HG03097 (cell line): Measurements from ENCODE around the gene FRMD4B.

Source experiments
- ATAC-seq: cut with Tn5 transposase; IDR thresholded peaks from one replicate; pipeline ENCODE4 v1.9.1; 2021; ENCODE audit not compliant: unreplicated experiment, low FRiP score

Gene FRMD4B

DNA sequence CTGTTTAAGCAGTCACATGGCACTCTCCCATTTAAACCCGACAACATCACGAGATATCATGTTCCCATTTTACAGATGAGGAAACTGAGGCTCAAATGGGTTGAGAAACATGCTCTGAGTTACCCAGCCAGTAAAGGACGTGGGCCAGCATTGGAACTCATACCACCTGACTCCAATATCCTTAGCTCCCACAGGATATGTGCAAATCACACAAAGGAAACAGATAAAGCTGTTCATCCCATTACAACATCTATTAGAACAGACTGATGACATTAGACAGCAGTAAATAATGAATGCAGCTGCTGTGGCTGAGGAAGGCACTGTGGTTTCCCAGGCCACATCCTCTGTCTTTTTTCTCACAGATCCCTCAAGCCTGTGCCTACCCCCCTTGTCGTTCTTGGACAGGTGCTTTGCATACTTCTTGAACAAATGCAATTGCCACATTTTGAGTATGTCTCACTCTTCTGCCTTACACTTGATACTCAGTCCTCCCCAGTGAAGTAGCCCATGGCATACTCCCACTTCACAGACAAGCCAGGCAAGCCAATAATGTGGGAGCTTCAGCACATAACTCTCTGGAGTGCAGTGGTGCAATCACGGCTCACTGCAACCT is 17.7 kb downstream of the FRMD4B start:
- ATAC-seq: peak; percentile 99

DNA sequence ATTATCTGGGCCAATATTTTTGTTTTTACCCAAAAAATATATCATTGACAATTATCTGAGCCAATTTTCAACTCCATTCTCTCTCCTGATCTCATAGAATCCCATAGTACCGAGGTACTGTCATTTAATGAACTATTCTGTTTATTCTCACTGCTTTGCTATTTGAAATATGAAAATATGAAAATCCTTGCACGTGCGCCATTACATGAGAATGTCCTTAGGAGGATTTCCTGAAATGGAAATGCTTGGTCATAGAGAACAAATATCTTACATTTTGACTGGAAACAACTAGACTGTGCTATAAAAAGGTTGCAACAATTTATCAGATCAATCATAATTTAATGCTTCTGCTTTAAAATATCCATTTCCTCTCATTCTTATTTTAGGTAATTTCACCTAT is 18.3 kb downstream of the FRMD4B start:
- no peak for ATAC-seq

DNA sequence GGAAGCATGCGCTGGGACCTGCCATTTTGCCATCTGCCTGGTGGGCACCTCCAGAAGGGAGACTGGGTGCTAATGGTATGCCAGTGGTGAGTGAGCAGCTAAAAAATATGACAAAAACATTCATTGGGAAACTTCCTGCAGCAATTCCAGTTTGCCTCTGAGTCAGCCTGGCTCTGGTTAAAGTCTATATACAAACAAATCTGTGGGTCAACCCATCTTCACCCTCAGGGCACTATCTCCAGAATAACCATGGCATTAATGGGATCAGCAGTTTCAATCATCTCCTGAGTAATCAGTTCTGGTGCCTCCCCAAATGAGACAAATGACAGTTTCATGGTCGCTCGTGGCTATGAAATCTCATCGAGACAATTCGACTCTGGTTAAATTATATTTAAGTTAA is 21.5 kb downstream of the FRMD4B start:
- ATAC-seq: no peak

DNA sequence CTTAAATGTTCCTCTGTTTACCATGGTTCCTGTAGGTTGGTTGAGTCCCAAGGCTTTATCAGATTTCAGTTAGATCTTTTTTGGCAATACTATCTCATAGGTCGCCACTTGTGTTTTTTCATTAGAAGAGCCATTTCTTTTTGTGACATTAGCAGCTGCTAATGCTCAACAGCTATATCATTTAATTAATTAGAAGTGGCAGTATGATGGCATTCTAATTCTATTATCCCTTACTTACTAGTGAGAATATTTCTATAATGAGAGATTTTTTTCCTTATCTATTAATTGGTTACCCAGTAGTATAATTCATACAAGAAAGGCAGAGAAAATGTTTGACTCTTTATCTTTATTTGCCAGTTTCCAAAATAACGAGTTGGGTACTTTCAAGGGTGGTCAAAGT is 25.2 kb downstream of the FRMD4B start:
- no peak for ATAC-seq

DNA sequence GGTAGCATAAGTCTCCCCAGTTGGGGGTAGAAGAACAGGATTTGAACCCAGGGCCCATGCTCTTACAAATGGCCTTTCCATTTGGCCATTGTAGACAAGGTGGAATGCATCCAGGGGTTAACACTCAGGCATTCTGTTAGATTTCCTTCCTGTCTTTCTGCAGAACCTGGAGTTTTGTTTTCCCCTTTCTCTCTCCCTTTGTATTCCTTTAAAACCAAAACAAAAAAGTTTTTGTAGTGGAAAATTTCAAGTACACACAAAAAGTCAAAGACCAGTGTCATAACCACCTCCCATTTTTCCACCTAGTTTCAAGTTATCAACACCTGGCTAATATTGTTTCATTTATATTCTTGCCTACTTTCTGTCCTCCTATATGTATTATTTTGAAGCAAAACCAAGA is 26.0 kb downstream of the FRMD4B start:
- ATAC-seq: no peak

DNA sequence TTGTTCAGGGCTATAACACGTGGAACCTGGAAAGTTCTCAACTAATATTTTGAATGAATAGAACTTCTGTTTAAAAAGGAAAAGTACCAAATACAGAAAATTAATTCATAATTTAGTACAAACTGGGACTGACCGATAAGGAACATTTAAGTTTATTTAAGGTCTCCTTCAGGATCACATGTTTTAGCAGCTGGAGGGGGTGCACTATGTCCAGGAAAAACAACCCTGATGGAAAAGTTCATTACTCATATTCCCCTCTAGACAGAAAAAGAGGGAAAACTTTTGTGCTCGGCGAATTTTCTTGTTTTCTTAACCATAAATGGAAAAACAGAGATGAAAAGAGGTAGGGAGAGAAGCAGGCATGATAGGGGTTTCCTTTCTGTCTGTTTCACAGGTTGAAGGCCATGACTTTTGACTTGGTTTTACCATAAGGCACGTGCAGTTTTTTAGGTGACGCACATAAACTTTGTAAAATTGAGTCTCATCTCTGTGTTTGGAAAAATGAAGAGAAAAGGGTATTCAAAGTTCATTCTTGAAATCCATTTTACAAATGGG is 26.5 kb downstream of the FRMD4B start:
- no peak for ATAC-seq

DNA sequence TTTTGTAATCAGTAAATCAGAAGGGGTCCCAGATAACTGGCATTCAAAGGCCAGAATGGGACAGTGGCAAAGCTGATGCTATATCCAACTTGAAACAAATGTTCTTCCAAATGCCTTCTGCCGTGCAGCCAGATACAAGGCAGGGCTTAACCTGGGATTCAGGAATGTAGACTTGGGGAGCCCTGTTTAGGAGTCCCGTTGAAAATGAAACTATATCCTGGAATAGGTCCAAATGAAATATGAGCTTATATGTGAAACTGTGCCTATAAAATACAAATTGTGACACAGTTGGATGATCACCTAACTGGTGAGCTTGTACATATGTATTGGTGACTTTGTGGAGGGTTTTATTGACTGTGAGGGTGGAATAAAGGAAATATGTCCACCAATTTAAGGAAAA is 28.7 kb downstream of the FRMD4B start:
- no peak for ATAC-seq

DNA sequence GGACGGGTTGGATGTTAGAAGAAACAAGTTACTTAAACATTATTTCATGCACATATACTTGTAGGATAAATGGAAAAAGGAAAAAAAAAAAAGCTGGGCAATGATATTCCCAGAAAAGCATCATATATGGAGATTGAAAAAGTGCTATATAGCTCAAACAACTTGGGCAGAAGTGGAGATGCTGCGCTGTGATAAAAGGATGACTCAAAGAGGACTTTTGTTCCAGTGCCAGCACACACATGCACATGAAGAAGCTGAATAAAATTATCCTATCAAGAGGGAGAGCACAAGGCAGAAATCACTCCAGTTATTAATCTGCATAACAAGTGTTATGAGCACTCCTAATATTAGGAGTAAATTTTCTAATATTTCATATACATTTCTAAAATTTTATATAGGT is 30.9 kb downstream of the FRMD4B start:
- no peak for ATAC-seq

DNA sequence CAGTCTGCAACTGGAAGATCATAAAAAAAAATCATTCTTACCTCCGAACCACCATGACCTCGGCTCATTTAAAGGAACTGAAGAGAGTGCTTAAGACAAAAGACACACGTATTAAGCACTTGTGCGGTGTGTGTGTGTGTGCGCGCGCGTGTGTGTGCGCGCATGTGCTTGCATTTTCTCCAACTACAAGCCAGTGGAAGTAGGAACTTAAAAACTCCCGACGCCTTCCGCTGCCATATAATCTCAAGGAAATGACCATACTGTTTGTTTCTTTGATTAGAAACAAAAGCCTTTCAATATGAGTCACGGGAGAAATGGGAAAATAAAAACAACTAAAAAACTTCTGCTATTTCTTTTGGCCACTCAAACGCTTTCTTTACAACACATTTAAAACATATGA is 32.4 kb downstream of the FRMD4B start:
- no peak for ATAC-seq

DNA sequence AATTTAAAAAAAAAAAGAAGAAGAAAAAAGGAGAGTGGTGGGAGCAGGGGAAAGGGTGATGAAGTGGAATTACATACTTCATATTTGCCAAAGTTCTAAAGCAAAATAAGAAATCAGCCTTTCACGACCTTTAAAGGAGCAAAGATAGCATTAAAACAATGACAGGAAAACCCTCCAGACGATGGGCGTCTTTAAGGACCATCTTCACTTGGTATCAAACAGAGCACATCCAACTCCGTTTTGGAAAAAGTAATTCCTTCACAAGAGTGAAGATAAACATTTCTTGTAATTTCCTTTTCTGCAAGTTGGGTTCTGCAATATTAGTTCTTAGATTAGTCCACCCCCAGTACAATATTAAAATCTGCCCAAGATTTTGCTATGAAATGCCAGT is 32.8 kb downstream of the FRMD4B start:
- no peak for ATAC-seq

DNA sequence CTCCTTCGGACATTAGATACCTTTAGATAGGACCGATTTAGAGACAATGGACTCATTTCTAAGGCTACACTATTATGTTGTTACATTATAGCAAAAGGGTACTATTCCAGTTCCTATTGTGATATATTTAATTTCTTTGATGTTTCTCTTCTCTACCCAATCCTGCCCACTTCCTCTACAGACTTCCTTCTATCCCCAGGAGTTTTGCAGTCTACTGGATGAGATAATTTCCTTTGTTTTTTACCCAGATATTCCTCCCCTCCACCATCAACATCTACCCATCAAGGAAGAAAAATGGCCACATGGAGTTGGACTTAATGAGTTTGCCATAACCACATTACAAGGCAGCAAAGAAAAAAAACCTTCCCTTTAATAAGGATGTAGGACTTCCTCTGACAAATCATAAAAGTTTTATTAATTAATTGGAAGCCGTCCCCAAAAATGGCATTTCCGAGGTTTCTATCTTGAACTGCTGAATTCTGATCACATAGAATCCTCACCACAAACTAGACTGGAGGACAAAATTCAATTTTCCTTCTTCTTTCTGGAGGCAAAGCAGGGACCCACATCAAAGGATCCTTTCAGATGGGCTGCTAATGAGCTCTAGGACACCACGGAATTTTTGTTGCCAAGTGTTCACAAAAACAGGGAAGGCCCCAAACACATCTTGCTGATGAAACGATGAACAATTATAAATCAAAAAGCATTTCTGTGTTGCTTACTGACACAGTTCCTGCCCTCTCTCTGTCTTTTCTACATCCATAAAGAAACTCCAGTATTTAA is 33.4 kb downstream of the FRMD4B start:
- no peak for ATAC-seq

DNA sequence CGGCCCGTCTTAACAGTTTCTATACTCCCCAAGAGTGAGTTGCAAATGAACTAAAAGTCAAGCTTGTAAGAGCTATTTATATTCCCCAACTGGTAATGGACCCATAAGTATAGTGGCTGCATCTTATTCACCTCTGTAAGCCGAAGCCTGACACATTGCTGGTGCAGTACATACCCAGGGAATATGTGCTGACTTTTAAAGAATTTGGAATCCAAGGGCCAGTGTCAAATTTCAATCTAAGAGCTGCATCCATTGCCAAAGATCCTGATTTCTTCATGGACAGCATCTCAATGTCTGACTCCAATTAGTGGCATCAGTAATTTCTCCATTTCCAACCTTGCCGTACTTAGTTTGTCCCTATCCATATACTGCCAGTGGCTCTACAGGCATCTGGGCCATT is 42.0 kb downstream of the FRMD4B start:
- no peak for ATAC-seq

DNA sequence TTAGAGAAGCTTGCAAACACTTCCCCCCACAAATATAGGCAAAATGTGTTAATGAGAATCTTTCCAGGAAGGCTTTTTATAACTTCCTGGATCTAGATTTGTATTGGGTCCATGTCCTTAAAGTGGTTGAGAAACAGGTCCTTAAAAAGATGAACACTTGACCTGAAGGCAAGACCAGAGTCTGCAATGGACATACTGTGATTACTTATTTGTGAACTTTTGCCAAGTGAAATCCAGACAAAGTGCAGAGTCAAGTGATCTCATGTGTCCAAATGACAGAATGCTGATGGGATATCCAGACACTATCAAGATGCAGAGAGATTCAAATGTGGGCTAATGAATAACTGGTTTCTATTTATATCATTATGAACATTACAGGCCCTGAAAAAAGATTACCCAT is 43.8 kb downstream of the FRMD4B start:
- no peak for ATAC-seq

DNA sequence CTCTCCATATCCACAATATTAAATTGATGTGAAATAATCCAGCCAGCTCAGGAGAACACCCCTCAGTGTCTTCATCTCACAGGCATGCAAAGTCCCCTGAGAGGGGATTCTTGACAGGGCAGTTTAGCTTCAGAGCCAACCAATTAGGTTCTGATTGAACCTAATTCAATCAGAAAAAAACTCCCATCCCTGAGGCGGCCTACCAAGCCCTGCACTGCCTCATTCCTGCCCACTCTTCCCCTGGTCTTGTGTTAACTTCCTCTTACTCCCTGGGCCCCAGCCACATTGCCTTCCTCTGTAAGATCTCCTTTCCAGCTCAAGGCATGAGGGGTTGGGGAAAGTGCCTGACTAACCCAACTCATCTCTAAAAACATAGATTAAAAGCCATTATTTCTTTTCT is 46.1 kb downstream of the FRMD4B start:
- no peak for ATAC-seq

DNA sequence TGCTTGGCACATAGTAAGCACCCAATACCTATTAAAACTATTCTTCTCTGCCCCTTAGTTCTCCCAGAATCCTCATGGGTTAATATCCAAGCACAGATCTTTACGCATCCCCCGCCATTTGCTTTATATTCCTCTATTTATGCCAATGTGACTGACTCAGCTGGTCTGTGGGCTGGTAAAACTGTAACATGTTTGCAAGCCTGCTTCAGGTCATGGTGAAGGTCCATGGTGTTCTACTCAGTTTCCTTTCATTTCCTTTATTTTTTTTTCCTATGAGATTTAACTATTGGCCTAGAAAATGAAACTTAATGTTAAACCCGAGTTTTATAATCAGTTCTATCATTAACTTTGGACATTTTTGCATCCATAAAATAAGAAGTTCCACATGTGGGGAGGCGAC is 47.0 kb downstream of the FRMD4B start:
- ATAC-seq: no peak

DNA sequence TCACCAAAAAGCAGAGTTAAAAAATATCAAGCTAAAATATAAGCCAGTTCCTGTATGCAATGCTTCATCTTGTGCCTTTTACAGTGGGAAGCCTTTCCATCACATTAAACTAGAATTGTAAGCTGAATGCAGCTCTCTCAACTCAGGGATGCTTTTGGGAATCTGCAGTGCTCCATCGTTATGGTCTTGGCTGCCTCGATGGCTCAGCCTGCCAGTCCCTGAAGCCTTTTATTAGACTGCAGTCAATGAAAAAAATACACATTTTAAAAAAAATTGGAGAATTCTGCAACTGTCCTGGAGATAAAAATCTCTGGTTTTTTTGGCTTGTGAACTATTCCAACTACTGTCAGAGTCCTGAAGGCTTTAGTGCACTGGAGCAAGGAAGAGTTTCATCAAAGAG is 53.0 kb downstream of the FRMD4B start:
- ATAC-seq: no peak

DNA sequence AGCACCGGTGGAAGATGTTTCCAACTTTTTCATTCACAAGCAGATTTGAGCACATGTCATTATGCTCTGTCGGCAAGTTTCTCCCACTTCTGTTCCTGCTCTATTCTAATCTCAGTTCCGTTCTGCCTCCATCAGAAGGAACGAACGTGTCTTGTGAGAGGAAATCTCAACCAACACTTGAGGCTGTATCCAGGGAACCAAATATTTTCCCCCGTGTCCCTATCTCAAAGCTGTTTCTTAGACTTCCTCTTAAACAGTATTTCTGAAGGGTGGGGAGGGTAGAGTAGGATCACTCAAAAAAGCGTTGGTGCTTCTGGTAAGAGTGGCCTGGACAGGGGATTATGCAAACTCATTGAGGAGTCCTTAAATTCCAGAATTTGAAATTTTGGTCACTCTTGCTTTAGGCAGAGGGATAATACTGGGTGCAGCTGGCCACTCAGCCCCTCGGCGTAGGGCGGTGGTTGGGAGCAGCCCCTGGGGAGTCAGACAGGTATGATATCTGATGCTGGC is 54.9 kb downstream of the FRMD4B start:
- no peak for ATAC-seq

DNA sequence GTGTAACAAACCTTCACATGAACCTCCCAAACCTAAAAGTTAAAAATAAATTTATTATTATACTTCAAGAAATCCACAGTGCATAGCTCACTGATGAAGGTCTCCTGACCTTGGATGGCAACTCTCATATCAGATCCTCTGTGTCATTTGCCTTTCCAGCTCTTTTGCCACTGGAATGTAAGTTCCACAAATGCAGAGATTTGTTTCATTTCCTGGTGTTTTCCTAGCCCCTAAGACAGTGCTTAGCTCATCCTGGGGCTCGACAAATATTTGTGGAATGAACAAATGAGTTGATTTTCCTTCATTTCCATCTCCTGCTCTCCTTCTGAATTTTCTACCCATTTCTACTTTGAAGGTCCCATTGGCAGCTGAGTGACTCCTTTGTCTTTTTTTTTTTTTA is 56.0 kb downstream of the FRMD4B start:
- ATAC-seq: no peak

DNA sequence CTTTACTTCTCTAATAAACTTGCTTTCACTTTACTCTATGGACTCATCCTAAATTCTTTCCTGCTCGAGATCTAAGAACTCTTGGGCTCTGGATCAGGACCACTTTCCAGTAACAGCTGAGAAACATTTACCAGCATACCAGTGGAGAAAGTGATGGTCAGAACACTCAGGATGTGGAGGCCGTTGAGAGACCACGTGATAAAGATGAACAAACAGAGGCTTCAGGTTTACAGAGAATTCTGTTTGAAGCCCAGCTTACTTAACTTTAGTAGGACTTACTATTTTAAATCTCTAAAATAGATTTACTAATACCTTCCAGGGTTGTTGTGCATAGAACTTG is 57.0 kb downstream of the FRMD4B start:
- ATAC-seq: no peak

DNA sequence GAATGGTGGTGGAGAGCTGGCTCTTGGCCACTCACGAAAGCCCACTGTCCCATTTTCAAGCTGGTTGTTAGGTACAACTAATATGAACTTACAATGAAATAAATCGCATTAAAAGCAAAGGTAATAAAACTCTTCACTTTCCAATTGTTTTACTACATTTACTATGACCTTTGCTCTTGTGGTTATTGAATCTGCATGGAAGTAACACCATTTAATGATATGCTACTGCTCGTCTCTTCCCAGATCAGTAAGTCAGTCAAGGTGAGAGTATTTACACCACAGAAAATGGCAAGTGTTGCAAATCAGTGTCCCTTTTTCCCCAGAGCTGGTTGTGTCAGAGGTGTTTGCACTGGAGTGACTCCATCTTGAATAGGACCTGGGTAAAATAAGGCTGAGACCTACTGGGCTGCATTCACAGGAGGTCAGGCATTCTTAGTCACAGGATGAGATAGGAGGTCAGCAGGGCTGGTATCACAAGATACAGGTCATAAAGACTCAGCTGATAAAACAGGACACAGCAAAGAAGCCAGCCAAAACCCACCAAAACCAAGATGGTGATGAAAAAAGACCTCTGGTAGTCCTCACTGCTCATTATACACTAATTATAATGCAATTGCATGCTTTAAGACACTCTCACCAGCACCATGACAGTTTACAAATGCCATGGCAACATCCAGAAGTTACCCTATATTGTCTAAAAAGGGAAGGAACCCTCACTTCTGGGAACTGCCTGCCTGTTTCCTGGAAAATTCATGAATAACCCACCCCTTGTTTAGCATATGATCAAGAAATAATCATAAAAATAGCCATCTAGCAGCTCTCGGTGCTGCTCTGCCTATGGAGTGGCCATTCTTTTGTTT is 57.6 kb downstream of the FRMD4B start:
- no peak for ATAC-seq

DNA sequence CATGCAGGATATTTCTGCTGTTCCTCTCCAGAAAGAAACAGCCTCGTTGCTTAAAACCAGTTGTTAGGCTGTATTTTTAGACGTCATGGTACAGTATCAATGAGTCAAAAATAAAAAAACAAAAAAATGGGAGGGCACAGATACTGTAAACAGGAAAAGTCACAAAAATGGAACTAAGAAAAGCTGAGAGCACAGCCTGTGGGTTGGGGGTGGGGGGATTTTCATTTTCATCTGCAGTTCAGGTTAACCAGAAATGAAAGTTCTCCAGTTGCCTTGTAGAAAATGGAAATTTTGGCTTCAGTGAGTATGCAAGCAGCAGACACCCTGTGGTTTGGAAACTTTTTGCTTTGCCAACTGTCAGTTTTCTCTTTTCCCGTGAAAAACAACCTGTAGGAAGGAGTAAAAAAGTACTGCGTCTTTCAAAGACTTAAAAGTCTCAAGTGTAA is 59.0 kb downstream of the FRMD4B start:
- ATAC-seq: peak; percentile 78
